ENCODE data around the gene SFTPB.
"Not testable (repeated sequence)": the region's sequence is repeated elsewhere in the genome, so short reads cannot be mapped to it uniquely, and the experiment has no call there.

Gene SFTPB

GRCh38 chr2:85678377-85678776 is 10.4 kb upstream of the SFTPB start:
- no peak for TF ChIP-seq CTCF (IDR thresholded peaks at IDR 0.05; ENCODE audit: borderline replicate concordance, insufficient read depth, low read depth, low read length)

GRCh38 chr2:85675866-85676548 is 8.0 kb upstream of the SFTPB start:
- no peak for TF ChIP-seq CTCF (IDR thresholded peaks at IDR 0.05; ENCODE audit: borderline replicate concordance, insufficient read depth, low read depth, low read length)

More at GRCh38 chr2:85678377-85678776, 10.4 kb upstream of the SFTPB start:
- no peak overlapping the region for H3K4me3 ChIP-seq (ENCODE audit: low read depth, low read length)

GRCh38 chr2:85675427-85675826 is 7.4 kb upstream of the SFTPB start:
- no peak overlapping the region for H3K4me3 ChIP-seq (ENCODE audit: low read depth, low read length)
- no peak for TF ChIP-seq CTCF (IDR thresholded peaks at IDR 0.05; ENCODE audit: borderline replicate concordance, insufficient read depth, low read depth, low read length)

More at GRCh38 chr2:85675866-85676548, 8.0 kb upstream of the SFTPB start:
- no peak overlapping the region for H3K4me3 ChIP-seq (ENCODE audit: low read depth, low read length)

GRCh38 chr2:85674417-85674816 is 6.4 kb upstream of the SFTPB start:
- no peak overlapping the region for H3K4me3 ChIP-seq (ENCODE audit: low read depth, low read length)
- no peak for TF ChIP-seq CTCF (IDR thresholded peaks at IDR 0.05; ENCODE audit: borderline replicate concordance, insufficient read depth, low read depth, low read length)

GRCh38 chr2:85673716-85674375 is 5.8 kb upstream of the SFTPB start:
- H3K4me3 ChIP-seq (ENCODE audit: low read depth, low read length), result no peak overlapping the region
- no peak for TF ChIP-seq CTCF (IDR thresholded peaks at IDR 0.05; ENCODE audit: borderline replicate concordance, insufficient read depth, low read depth, low read length)

- H3K4me3 ChIP-seq (ENCODE audit: low read depth, low read length), result no peak overlapping the region
Measured at GRCh38 chr2:85672456-85672855, 4.5 kb upstream of the SFTPB start.

GRCh38 chr2:85670416-85670815 is 2.4 kb upstream of the SFTPB start:
- H3K4me3 ChIP-seq (ENCODE audit: low read depth, low read length), result not testable (repeated sequence)

More at GRCh38 chr2:85672456-85672855, 4.5 kb upstream of the SFTPB start:
- no peak for TF ChIP-seq CTCF (IDR thresholded peaks at IDR 0.05; ENCODE audit: borderline replicate concordance, insufficient read depth, low read depth, low read length)

All from GM12875 (cell line).